GM12872 (cell line): Measurements from ENCODE around the gene TYW5.

ENCODE experiments used
- TF ChIP-seq, protein P1 (sequence below): IDR thresholded peaks from 3 replicates; pipeline ENCODE4 v1.5.1; 2011; ENCODE audit warnings: low read depth, mild to moderate bottlenecking, low read length, moderate library complexity; ENCODE audit not compliant: insufficient read depth

Gene TYW5

DNA sequence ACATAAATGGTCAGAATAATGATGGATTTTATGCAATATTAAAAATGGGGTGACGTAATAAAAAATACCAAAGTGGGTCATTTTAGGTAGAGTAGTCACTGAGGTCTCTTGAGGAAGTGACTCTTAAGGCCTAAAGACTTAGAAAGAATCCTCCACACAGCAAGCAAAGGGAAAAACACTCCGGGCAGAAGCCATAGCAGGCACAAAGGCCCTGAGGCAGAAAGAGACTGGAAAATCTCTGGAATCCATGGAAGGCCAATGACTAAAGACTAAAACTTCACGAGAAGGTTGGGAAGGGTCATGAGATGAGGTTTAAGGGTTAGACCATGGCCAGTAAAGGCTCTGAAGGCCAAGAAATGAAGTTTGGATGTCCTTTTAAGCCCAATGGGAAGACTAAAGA, 37.0 kb upstream of the TYW5 start:
- TF ChIP-seq, protein P1, sequence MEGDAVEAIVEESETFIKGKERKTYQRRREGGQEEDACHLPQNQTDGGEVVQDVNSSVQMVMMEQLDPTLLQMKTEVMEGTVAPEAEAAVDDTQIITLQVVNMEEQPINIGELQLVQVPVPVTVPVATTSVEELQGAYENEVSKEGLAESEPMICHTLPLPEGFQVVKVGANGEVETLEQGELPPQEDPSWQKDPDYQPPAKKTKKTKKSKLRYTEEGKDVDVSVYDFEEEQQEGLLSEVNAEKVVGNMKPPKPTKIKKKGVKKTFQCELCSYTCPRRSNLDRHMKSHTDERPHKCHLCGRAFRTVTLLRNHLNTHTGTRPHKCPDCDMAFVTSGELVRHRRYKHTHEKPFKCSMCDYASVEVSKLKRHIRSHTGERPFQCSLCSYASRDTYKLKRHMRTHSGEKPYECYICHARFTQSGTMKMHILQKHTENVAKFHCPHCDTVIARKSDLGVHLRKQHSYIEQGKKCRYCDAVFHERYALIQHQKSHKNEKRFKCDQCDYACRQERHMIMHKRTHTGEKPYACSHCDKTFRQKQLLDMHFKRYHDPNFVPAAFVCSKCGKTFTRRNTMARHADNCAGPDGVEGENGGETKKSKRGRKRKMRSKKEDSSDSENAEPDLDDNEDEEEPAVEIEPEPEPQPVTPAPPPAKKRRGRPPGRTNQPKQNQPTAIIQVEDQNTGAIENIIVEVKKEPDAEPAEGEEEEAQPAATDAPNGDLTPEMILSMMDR: no peak

- TF ChIP-seq, protein P1: no peak
Observed at GRCh38 chr2:199991691-199992090, 36.4 kb upstream of the TYW5 start.

DNA sequence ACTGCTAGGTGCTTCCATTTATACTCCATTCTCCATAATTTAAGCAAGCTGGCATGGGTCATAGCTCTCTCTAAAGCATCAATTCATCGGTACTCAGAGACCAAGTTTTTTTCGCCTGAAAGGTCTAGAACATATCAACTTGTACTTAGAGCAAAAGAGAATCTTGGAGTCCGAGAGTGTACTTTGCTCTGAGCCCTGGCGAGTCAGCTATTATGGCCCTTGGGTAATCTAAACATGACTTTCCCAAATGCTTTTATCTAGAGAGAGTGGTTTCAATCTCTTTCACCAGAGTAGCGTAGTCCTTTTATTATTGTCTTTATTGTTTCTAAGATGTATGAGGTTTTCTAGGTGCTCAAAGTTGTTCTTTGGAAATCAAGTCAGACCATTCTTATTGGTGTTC, 34.5 kb upstream of the TYW5 start:
- TF ChIP-seq, protein P1: no peak

- TF ChIP-seq, protein P1: no peak
Observed at GRCh38 chr2:199988151-199988550, 32.9 kb upstream of the TYW5 start.

- TF ChIP-seq, protein P1: no peak
Observed at GRCh38 chr2:199987586-199987985, 32.3 kb upstream of the TYW5 start.

GRCh38 chr2:199985625-199986207, 30.4 kb upstream of the TYW5 start:
- TF ChIP-seq, protein P1: peak; percentile 75

GRCh38 chr2:199984755-199985154, 29.5 kb upstream of the TYW5 start:
- TF ChIP-seq, protein P1: no peak

GRCh38 chr2:199984159-199984558, 28.9 kb upstream of the TYW5 start:
- TF ChIP-seq, protein P1: no peak
